Astrocyte of the hippocampus (primary cell): ENCODE measurements around the gene B4GALT2.
A peak's percentile ranks its signal among the peaks of the same experiment; 100 is the strongest.

Experiments used
- DNase-seq: peaks from one replicate; pipeline ENCODE4 v3.0.0; 2011; ENCODE audit warnings: low read depth, low spot score

Gene B4GALT2

DNA sequence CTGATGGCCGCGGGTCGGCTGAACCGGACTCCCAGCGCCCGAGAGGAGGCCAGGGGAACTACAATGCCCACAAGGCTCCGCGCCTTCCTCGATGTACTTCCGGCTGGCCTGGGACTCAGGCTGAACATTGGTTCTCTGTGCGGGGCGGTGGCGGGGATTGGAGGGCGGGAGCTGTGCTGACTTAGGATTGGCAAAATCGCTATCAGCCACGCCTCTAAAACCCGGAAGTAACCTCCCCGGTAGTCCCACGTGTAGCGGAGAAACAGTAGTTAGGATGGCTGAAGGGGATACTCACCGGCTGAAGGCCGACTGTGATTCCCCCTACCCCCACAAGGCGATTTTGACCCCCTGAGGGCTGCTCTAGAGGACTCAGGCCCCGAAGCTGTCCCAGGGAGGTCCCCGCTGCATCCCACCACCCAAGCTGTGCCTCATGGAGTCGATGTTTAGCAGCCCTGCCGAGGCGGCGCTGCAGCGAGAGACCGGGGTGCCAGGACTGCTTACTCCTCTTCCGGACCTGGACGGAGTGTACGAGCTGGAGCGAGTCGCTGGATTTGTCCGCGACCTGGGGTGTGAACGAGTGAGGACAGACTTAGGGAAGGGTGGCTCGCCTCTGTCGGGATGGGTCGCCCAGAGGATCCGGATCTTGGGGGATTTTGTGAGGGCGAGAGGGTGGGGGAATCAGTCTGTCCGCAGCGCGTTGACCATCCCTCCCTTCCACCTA lies 9.1 kb upstream of the B4GALT2 start, which contains the start of gene DPH2:
DPH2 (plus strand) TSS at position 265 of the 721 bp plus-strand sequence; CDS start at position 431, 166 bp downstream.
- DNase-seq, result peak; percentile 99

DNA sequence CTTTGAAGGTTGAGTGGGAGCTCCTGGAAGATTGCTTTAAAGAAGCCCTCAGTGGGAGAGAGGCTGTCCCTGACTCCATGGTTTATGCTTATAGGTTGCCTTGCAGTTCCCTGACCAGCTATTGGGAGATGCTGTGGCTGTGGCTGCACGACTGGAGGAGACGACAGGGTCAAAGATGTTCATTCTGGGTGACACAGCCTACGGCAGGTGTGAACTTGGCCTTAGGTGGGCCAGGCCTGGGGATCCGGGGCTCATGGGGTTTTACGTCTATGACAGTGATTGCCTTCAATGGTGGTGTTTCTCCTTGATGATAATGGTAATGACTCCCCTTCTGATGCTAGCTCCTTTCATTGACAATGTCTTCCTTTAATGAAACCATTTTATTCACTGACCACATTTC lies 8.5 kb upstream of the B4GALT2 start:
- DNase-seq, result no peak

DNA sequence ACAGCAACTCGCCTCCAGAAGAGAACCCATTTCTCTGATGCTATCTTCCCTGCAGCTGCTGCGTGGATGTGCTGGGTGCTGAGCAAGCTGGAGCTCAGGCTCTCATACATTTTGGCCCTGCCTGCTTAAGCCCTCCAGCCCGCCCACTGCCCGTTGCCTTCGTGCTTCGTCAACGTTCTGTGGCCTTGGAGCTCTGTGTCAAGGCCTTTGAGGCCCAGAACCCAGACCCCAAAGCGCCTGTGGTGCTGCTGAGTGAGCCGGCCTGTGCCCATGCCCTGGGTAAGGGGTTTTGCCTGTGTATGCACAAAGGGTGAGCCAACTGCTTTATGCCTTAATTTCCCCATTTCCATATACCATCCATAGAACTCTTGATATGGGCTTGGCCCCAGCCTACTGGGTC lies 8.1 kb upstream of the B4GALT2 start:
- no peak for DNase-seq

DNA sequence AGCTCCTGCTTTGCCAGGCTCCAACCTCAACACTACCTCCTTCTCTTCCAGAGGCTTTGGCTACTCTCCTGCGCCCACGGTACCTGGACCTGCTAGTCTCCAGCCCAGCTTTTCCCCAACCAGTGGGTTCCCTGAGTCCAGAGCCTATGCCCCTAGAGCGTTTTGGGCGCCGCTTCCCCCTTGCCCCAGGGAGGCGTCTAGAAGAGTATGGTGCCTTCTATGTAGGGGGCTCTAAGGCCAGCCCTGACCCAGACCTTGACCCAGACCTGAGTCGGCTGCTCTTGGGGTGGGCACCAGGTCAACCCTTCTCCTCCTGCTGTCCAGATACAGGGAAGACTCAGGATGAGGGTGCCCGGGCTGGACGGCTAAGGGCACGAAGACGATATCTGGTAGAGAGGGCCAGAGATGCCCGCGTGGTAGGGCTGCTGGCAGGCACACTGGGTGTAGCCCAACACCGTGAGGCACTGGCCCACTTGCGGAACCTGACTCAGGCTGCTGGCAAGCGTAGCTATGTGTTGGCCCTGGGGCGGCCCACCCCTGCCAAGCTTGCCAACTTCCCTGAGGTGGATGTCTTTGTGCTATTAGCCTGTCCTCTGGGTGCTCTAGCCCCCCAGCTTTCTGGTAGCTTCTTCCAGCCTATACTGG lies 7.6 kb upstream of the B4GALT2 start:
- no peak for DNase-seq

DNA sequence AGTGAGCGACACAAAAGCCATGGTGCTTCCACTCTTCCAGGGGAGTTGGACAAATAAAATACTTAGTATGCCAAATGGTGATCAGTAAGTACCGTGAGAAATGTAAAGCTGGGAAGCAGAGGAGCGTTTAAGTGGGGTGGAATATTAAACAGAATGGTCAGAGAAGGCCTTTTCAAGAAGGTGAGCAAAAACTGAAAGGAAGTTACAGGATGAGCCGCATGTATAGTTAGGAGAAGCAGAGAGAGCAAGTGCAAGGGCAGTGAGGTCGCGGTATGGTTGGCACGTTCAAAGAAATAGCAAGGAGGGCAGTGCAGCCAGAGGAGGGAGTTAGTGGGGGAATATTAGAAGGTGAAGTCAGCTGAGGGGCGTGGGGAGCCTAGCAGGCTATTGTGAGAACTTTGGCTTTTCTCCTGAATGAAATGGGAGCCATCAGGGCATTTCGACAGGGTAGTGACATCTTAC lies 5.0 kb upstream of the B4GALT2 start:
- no peak for DNase-seq

DNA sequence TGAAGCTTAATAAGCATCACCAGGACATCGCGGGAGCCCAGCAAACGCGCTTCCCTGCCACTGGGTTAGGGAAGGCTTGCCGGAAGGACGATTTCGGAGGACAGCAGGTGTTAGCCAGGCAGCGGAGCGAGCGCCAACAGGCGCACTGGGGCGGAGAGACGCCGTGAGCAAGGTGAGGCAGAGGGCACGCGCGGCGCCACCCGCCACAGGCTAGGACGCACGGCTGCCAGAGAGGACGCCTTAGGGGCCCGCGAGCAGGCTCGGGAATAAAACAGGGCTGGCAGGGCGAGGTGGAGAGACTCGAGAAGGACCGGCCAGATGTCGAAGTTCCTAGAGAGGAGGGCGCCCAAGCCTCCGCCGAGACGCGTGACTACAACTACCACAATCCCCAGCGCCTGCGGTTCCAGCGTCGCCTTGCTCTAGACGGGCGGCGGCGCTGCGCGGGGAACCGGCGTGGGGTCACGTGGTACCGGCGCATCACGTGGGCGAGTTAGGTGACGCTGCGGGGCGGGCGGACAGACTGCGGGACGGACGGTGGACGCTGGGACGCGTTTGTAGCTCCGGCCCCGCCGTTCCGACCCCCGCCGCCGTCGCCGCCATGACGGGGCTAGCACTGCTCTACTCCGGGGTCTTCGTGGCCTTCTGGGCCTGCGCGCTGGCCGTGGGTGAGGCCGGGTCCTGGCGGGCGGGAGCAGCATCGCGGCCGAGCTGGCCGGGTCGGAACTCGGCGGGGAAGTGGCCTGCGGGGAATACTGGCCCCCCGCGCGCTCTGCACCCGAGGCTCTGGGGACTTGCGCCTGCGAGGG lies 4.4 kb upstream of the B4GALT2 start, which contains the start of gene ATP6V0B:
ATP6V0B (plus strand) TSS at position 518 of the 806 bp plus-strand sequence; CDS start at position 599, 81 bp downstream.
- DNase-seq, result peak; percentile 98

DNA sequence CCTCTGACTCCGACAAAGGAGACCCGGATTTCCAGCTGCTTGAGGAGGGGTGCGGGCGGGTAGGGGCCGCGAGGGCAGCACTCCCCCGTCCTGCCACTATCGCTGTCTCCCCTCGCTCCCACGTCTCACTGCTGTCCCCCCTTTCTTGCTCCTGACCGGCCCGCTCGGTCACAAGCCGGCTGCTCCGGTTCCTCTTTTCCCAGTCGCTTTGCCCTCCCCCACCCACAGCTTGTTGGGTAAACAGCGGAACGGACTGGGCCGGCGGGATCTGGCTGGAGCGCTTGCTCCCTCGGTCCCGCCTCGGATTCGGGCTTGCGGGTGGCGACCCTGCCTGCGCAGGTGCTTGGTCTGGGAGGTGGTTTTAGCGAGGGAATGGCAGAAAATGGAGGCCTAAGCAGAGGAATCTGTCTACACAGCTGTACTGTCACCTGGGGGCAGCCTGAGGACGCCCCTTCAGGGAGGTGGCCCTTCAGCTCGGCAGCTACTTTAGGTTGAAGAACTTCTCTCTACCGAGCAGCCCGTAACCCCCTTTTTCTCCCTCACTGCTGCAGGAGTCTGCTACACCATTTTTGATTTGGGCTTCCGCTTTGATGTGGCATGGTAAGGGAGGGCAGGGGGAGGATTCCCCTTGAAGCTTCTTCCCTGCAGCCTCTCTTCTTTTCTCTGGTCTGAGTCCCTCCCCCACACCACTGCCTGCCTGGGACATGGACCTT lies 3.6 kb upstream of the B4GALT2 start:
- DNase-seq, result peak; percentile 47

DNA sequence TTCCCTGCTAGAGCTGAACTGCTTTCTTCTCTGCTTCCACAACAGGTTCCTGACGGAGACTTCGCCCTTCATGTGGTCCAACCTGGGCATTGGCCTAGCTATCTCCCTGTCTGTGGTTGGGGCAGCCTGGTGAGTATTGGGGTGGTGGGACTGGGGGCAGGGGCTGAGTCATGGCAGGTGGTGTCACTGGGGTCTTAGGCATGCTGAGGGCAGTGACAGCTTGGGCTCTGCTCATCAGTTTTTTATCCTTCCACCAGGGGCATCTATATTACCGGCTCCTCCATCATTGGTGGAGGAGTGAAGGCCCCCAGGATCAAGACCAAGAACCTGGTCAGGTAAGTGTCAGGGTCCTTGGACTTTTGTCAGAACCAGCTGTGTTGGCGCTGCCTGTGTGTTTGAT lies 3.0 kb upstream of the B4GALT2 start:
- no peak for DNase-seq

DNA sequence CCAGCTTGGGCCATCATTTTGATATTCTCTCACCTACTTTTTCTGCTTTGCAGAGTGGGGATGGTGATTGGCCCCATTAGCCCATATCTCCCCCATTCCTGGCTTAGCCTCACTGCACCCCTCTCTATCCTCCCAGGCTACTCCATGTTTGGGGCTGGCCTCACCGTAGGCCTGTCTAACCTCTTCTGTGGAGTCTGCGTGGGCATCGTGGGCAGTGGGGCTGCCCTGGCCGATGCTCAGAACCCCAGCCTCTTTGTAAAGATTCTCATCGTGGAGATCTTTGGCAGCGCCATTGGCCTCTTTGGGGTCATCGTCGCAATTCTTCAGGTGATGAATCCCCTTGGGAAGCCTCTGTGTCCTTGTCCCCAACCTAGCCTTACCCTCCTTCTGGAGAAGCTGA lies 2.1 kb upstream of the B4GALT2 start:
- DNase-seq, result no peak

DNA sequence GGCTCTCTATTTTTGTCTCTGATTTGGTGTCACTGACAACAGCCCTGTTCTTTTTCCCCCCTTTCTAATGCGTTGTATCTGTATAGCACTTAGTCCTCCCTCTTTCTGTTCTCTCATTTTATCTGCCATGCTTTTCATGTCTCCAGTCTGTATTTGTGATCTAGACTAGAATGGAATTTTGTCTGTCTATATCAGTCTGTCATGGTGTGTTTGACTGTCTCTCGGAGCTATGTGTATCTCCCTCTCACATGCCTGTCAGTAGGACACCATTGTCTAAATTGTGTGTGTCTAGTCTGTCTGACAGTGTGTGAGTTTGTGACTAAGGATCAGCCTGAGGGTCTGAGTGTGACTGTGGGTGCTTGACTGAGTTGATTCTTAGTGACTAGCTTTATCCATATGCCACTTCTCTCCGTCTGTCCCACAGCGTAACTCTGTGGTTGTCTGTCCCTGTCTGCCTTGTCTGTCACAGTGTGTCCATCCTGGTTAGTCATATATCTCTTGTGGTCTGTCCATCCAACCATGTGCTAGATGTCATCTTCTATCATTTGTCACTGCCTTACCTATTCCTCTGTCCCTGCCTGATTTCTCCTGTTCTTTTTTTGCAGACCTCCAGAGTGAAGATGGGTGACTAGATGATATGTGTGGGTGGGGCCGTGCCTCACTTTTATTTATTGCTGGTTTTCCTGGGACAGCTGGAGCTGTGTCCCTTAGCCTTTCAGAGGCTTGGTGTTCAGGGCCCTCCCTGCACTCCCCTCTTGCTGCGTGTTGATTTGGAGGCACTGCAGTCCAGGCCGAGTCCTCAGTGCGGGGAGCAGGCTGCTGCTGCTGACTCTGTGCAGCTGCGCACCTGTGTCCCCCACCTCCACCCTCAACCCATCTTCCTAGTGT lies 1.4 kb upstream of the B4GALT2 start:
- no peak for DNase-seq

DNA sequence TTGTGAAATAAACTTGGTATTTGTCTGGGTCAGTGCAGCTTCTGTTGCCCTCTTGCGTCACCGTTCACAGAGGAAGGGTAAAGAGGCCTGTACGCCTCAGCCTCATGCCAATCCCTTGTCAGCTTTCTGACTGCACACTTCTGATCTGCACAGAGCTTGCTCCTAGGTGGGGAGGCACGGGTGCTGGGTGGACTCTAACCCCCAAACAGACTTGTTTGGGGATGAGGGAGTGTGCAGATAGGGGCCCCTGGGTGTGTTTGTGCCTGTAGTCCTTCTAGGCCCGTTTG lies 803 bp upstream of the B4GALT2 start:
- no peak for DNase-seq

DNA sequence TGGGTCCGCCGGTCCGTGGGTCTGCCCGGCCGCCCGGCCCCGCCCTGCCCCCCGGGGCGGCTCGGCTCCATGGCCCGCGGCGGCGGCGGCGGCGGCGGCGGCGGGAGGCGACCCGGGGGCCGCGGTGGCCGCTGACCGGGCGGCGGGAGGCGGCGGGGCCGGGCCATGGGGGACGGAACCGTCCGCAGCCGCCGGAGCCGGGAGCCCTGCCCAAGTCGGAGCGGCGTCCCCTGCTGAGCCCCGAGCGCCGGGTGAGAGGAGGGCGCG lies 184 bp downstream of the B4GALT2 start:
- peak; percentile 27 for DNase-seq

DNA sequence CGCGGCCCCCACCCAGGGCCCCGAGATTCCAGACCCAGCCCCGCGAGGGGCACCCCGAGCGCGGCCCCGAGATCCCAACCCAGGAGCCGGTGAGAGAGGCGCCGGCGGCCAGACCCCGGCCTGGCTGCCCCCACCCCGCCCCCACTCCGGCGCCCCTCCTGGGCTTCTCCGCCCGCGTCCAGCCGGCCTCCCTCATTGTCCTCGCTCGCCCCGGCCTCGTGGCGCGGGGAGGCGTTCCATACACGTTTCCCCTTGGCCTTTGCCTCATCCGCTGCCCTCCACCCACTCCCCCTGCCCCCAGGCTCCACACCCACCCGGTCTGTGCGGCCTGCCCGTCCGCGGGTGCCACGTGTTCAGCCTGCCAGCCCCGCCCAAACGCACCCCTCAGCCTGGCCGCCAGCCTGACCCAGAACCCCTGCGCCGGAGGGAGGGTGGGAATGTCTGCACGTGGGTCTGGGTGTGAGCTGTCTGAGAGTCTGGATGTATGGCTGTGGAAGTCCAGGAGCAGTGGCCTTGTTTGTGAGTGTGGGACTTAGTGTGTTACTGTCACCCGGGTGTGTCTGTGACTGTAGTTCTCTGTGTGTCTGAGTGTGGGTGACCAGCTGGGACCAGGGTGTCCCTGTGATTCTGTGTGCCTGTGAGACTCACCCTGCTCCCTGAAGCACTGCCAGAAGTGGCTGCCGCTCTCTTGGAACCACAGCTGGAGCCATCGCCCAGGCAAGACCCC lies 681 bp downstream of the B4GALT2 start:
- DNase-seq, result peak; percentile 75

DNA sequence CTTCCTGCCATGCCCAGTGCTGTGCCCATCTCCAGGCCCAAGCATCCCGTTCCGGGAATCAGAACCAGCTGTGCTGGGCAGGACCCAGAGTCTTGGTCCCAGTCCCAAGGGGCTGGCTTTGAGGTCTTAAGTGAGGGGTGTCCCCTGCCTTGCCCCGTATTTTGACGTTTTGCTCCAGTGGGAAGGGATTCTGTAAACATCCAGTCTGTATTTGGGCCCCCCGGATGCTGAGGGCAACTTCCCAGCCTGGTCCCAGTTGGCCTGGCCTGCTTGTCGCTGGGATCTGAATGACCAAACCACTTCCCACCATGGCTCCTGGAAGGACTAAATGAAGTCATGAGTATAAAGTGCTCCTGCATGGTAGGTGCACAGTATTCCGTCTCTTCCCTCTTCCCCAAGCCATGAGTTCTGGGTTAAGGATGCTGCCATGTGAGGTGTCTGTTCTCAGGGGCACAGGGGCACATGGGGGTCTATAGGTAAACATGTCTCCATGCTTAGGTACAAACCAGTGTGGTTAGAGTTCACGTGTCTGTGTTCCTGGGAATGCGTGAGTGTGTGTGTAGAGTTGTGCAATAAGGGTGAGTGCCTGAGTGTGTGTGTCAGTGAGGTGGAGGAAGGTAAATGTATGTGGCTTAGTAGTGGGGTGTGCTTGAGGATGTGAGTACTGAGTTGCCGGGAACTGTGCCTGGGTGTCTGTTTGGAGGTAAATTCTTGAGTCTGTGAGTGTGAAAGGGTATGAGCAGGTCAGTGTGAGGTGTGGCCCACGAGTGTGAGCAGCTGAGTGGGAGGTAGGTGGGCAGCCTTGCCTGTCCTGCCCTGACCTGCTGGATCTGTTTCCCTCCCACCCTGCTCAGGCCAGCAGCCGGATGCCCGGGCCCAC lies 1.5 kb downstream of the B4GALT2 start:
- no peak for DNase-seq

DNA sequence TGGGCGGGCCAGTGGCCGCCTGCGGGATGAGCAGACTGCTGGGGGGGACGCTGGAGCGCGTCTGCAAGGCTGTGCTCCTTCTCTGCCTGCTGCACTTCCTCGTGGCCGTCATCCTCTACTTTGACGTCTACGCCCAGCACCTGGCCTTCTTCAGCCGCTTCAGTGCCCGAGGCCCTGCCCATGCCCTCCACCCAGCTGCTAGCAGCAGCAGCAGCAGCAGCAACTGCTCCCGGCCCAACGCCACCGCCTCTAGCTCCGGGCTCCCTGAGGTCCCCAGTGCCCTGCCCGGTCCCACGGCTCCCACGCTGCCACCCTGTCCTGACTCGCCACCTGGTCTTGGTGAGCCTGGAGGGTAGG lies 2.1 kb downstream of the B4GALT2 start:
- no peak for DNase-seq

DNA sequence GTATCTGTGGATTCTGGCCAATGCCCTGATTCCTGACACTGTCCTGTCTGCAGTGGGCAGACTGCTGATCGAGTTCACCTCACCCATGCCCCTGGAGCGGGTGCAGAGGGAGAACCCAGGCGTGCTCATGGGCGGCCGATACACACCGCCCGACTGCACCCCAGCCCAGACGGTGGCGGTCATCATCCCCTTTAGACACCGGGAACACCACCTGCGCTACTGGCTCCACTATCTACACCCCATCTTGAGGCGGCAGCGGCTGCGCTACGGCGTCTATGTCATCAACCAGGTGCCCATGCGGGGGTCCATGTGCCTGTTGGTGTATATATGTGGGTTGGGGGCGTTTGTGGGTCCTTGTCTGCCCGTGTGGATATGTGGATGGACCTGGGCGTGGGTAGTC lies 2.6 kb downstream of the B4GALT2 start:
- DNase-seq, result no peak

DNA sequence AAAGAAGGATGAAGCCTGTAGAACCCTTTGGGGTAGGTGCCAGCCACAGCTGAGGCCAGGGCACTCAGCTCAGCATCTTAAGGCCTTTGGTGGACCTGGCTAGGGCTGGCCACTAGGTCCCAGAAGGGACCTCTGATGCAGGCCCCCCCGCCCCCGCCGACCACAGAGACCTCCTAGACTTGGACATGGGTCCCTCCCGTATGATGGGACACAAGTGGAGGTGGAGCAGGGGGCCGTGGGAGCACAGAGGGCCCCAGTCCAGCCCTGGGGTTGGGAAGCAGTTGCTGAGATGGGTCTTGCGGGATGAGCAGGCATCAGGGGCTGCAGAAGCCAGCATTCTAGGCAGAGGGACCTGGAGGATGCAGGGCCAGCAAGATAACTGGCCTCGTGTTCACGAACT lies 3.2 kb downstream of the B4GALT2 start:
- no peak for DNase-seq

DNA sequence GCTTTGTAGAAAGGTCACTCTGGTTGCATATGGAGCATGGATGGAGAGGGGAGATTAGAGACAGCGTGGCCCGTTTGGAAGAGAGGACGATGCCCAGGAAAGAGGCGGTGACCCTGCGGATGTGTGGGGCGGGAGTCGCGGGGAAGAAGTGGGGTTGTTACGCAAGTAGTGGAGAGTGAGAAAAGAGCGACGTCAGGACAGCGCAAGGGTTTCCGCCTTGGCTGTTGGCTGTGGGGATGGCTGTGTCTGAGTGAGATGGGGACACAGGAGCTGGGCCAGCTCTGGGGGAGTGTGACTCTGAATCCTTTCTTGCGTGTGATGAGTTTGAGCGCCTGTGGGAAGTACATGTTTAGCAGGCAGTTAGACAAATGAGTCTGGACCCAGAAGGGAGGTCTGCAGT lies 3.8 kb downstream of the B4GALT2 start:
- no peak for DNase-seq

DNA sequence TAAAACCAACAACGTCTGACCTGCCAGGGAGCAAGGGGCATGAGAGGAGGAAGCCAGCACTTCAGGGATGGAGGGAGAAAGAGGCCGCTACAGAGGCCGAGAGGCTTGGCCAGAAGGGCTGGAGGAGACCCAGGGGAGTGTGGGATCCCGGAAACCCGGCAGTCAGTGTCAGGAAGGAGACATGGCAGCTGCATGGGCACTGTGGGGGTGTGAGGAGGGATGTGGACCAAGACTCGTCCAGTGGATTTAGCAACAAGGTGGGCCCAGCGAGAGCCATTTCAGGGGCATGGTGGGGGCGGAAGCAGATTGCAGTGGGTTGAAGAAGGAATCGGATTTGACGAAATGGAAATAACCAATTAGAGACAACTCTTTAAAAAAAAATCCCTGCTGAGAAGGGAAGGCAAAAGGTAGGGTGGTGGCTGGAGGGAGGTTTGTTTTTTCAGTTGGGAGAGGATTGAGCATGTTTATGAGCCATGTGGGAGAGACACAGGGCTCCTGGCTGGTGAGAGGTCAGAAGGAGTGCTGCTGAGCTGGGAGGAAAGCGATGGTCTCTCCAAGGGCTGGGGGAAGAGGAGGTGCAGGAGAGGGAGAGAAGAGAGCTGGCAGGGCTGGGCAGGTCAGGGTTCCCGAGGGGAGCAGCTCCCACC lies 4.4 kb downstream of the B4GALT2 start:
- DNase-seq, result no peak
